Measurements from ENCODE around the gene DNASE2.
A peak's percentile ranks its signal among the peaks of the same experiment; 100 is the strongest.

Gene DNASE2

GRCh38 chr19:12833738-12834565 is 47.3 kb downstream of the DNASE2 start:
- no peak for DNase-seq (ENCODE audit: low read depth)

- DNase-seq (ENCODE audit: low read depth): no peak
Observed at GRCh38 chr19:12833418-12833737, 47.9 kb downstream of the DNASE2 start.

- DNase-seq (ENCODE audit: low read depth): no peak
Observed at GRCh38 chr19:12828494-12828893, 52.8 kb downstream of the DNASE2 start.

- DNase-seq (ENCODE audit: low read depth): peak; percentile 47
Observed at GRCh38 chr19:12825254-12826131, 55.8 kb downstream of the DNASE2 start.

Data from amniotic epithelial cell (primary cell).